ENCODE data around the gene FAM193A. TPM values are rescaled to one million over a fixed set of nuclear protein-coding genes. Genes with fewer than 3 reads are reported as not detected.
"Not testable (repeated sequence)": the region's sequence is repeated elsewhere in the genome, so short reads cannot be mapped to it uniquely, and the experiment has no call there.

The FAM193A gene
- total RNA-seq, 2 donors from 2014 or later: 36.2 to 36.5 TPM

DNA sequence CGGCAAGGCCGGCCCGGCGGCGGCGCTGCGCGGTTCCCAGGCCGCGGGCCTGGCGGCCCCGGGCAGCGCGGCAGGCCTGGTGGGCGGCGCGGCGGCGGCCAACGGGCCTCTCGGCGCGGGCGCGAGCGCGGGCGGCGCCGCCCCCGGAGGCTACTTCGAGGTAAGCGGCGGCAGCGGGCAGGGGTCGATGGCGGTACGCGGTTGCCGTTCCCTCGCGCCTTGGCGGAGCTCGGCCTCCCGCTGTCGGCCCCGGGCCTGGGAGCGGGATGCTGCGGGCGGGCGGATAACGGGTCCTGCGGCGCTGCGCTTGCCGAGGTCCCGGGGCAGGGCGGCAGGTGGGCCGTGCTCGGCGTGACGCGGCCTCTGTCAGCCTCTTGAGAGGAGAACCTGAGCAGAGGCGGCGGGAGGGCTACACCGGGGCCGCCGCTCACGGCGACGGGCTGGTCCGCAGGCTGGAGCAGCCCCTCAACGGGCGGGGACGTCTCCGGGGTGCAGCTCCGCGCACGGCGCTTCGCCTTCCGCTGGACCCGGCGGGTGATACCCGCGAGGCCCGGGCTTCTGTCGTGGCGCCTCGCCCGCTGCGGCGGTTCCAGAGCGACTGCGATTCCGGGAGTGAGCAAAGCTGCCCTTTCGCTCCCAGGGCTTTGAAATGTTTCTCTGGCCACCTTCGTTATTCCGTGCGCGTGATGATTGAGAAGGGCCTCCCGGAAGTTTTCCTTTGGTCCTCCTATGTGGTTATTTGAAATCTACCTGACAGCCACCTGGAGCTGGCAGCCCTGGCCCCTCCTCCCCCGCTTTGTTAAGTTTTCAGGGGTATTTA, 774 bp downstream of the FAM193A start:
- peaks cover 1% of the 10 kb centered on the region in 2 donors for H3K36me3 Mint-ChIP-seq (ENCODE audit: insufficient read depth in 2 of 2)
- ATAC-seq (replicated peaks in 1 of 2) (peak; percentile 20 to 25), DNase-seq (peak; percentile 62 to 70)
- peak overlapping the region; percentile 84 to 95 for H3K4me3 Mint-ChIP-seq
- peaks cover 32% of the 10 kb centered on the region for H3K4me1 Mint-ChIP-seq (ENCODE audit: low read depth)
- peak overlapping the region; percentile 86 for H3K27ac Mint-ChIP-seq
- H3K27me3 Mint-ChIP-seq (ENCODE audit: low read depth): no peaks in the 10 kb centered on the region
- no peaks in the 10 kb centered on the region for H3K9me3 Mint-ChIP-seq

GRCh38 chr4:2543580-2544191, 7.2 kb downstream of the FAM193A start:
- H3K4me1 Mint-ChIP-seq (ENCODE audit: low read depth): peaks cover 39% of the 10 kb centered on the region
- H3K36me3 Mint-ChIP-seq (ENCODE audit: insufficient read depth in 2 of 2); H3K27ac Mint-ChIP-seq; H3K27me3 Mint-ChIP-seq (ENCODE audit: low read depth); H3K4me3 Mint-ChIP-seq; H3K9me3 Mint-ChIP-seq; ATAC-seq (replicated peaks in 1 of 2); DNase-seq: not testable (repeated sequence)

GRCh38 chr4:2545321-2546013, 9.0 kb downstream of the FAM193A start:
- peaks cover 0 to 3% of the 10 kb centered on the region in 2 donors for H3K36me3 Mint-ChIP-seq (ENCODE audit: insufficient read depth in 2 of 2)
- H3K4me1 Mint-ChIP-seq (ENCODE audit: low read depth): peaks cover 29% of the 10 kb centered on the region
- ATAC-seq (replicated peaks in 1 of 2) (no peak), DNase-seq (no peak)
- peaks cover 0 to 3% of the 10 kb centered on the region in 2 donors for H3K9me3 Mint-ChIP-seq
- no peaks in the 10 kb centered on the region for H3K27me3 Mint-ChIP-seq (ENCODE audit: low read depth)
- peak overlapping the region; percentile 44 for H3K27ac Mint-ChIP-seq
- H3K4me3 Mint-ChIP-seq: no peak overlapping the region

DNA sequence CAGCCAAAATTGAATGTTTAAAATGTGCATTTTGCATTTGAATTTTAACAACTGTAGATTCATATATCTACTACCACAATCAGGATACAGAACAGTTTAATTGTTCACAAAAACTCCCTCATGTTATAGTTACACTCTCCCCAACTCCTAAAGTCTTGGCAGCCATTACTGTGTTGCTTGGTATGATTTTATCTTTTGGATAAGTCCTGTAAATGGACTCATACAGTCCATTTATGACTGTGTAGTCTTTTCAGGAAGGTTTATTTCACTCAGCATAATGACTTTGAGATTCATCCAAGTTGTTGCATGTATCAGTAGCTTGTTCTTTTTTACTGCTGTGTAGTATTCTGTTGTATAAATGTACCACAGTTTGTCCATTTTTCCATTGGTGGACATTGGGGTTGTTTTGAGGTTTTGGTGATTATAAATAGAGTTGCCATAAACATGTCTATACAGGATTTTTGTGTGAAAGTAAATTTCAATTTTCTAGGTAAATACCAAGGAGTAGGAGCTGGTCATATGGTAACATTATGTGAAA, 9.9 kb downstream of the FAM193A start:
- peaks cover 0 to 3% of the 10 kb centered on the region in 2 donors for H3K36me3 Mint-ChIP-seq (ENCODE audit: insufficient read depth in 2 of 2)
- no peak for DNase-seq
- no peaks in the 10 kb centered on the region for H3K27me3 Mint-ChIP-seq (ENCODE audit: low read depth)
- no peak overlapping the region for H3K4me3 Mint-ChIP-seq
- no peak overlapping the region for H3K27ac Mint-ChIP-seq
- ATAC-seq (replicated peaks in 1 of 2): peak; percentile 32 to 80
- peaks cover 0 to 3% of the 10 kb centered on the region in 2 donors for H3K9me3 Mint-ChIP-seq
- peaks cover 35% of the 10 kb centered on the region for H3K4me1 Mint-ChIP-seq (ENCODE audit: low read depth)

- H3K4me3 Mint-ChIP-seq; ATAC-seq (replicated peaks in 1 of 2); DNase-seq; H3K27me3 Mint-ChIP-seq (ENCODE audit: low read depth); H3K36me3 Mint-ChIP-seq (ENCODE audit: insufficient read depth in 2 of 2); H3K9me3 Mint-ChIP-seq; H3K27ac Mint-ChIP-seq: not testable (repeated sequence)
- H3K4me1 Mint-ChIP-seq (ENCODE audit: low read depth): peaks cover 33% of the 10 kb centered on the region
Observed at GRCh38 chr4:2546961-2547691, 10.7 kb downstream of the FAM193A start.

- Mint-ChIP-seq H3K4me1 (ENCODE audit: low read depth) (peaks cover 35% of the 10 kb centered on the region), H3K27ac (peak overlapping the region; percentile 54), H3K27me3 (ENCODE audit: low read depth) (no peaks in the 10 kb centered on the region), H3K36me3 (ENCODE audit: insufficient read depth in 2 of 2) (peaks cover 0 to under 1% of the 10 kb centered on the region in 2 donors), H3K9me3 (peaks cover 0 to 3% of the 10 kb centered on the region in 2 donors), H3K4me3 (no peak overlapping the region)
- DNase-seq: no peak
- ATAC-seq (replicated peaks in 1 of 2): no peak
Observed at GRCh38 chr4:2551118-2551517, 14.7 kb downstream of the FAM193A start.

- Mint-ChIP-seq H3K4me3 (no peak overlapping the region), H3K36me3 (ENCODE audit: insufficient read depth in 2 of 2) (peaks cover 0 to 1% of the 10 kb centered on the region in 2 donors), H3K9me3 (no peaks in the 10 kb centered on the region), H3K27me3 (ENCODE audit: low read depth) (no peaks in the 10 kb centered on the region), H3K4me1 (ENCODE audit: low read depth) (peaks cover 34% of the 10 kb centered on the region), H3K27ac (no peak overlapping the region)
- ATAC-seq (replicated peaks in 1 of 2) (no peak), DNase-seq (no peak)
Observed at GRCh38 chr4:2552806-2553205, 16.4 kb downstream of the FAM193A start.

DNA sequence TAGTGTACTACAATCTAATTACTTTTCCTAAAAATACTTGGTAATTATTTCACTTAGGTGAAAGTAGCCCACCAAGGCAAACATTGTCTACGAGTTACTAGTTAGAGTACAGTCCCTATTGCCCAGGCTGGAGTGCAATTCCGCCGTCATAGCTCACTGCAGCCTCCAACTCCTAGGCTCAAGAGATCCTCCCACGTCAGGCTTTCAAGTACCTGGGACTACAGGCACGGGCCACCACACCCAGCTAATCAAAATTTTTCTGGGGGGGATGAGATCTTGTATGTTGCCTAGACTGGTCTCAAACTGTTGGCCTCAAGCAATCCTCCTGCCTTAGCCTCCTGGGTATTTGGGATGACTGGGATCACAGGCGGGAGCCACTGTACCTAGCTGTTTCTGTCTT, 21.9 kb downstream of the FAM193A start:
- ATAC-seq (replicated peaks in 1 of 2) (no peak), DNase-seq (no peak)
- H3K27me3 Mint-ChIP-seq (ENCODE audit: low read depth): no peaks in the 10 kb centered on the region
- peaks cover 3% of the 10 kb centered on the region in 2 donors for H3K36me3 Mint-ChIP-seq (ENCODE audit: insufficient read depth in 2 of 2)
- no peak overlapping the region for H3K4me3 Mint-ChIP-seq
- peaks cover 21% of the 10 kb centered on the region for H3K4me1 Mint-ChIP-seq (ENCODE audit: low read depth)
- no peaks in the 10 kb centered on the region for H3K9me3 Mint-ChIP-seq
- no peak overlapping the region for H3K27ac Mint-ChIP-seq

- Mint-ChIP-seq H3K27ac (no peak overlapping the region), H3K4me1 (ENCODE audit: low read depth) (peaks cover 10% of the 10 kb centered on the region), H3K4me3 (no peak overlapping the region), H3K36me3 (ENCODE audit: insufficient read depth in 2 of 2) (peaks cover 3% of the 10 kb centered on the region in 2 donors), H3K27me3 (ENCODE audit: low read depth) (no peaks in the 10 kb centered on the region), H3K9me3 (no peaks in the 10 kb centered on the region)
- DNase-seq (no peak), ATAC-seq (replicated peaks in 1 of 2) (no peak)
Observed at GRCh38 chr4:2560167-2560566, 23.7 kb downstream of the FAM193A start.

GRCh38 chr4:2565533-2565932, 29.1 kb downstream of the FAM193A start:
- no peak overlapping the region for H3K4me3 Mint-ChIP-seq
- no peak for DNase-seq
- ATAC-seq (replicated peaks in 1 of 2): no peak

GRCh38 chr4:2570036-2570435, 33.6 kb downstream of the FAM193A start:
- ATAC-seq (replicated peaks in 1 of 2) (no peak), DNase-seq (no peak)
- Mint-ChIP-seq H3K4me3 (peak overlapping the region; percentile 72), H3K36me3 (ENCODE audit: insufficient read depth in 2 of 2) (peaks cover 0 to 4% of the 10 kb centered on the region in 2 donors), H3K9me3 (no peaks in the 10 kb centered on the region), H3K27ac (peak overlapping the region; percentile 99), H3K4me1 (ENCODE audit: low read depth) (peaks cover 63% of the 10 kb centered on the region), H3K27me3 (ENCODE audit: low read depth) (no peaks in the 10 kb centered on the region)

More at GRCh38 chr4:2565533-2565932, 29.1 kb downstream of the FAM193A start:
- Mint-ChIP-seq H3K36me3 (ENCODE audit: insufficient read depth in 2 of 2) (peaks cover 1 to 5% of the 10 kb centered on the region in 2 donors), H3K27me3 (ENCODE audit: low read depth) (no peaks in the 10 kb centered on the region), H3K4me1 (ENCODE audit: low read depth) (peaks cover 24% of the 10 kb centered on the region), H3K27ac (no peak overlapping the region), H3K9me3 (no peaks in the 10 kb centered on the region)

GRCh38 chr4:2570551-2571222, 34.2 kb downstream of the FAM193A start:
- Mint-ChIP-seq H3K4me3 (peak overlapping the region; percentile 72), H3K36me3 (ENCODE audit: insufficient read depth in 2 of 2) (peaks cover 0 to 4% of the 10 kb centered on the region in 2 donors), H3K9me3 (no peaks in the 10 kb centered on the region), H3K27me3 (ENCODE audit: low read depth) (no peaks in the 10 kb centered on the region), H3K27ac (peak overlapping the region; percentile 99), H3K4me1 (ENCODE audit: low read depth) (peaks cover 65% of the 10 kb centered on the region)
- ATAC-seq (replicated peaks in 1 of 2) (peak; percentile 99), DNase-seq (peak; percentile 75)

Data from activated T-cell treated with anti-CD3 and anti-CD28 coated beads, Interleukin-2, amount 50 U/mL, for 72 hours (primary cell).